ENCODE results near the gene TLCD2.
"Not testable (repeated sequence)": the region's sequence is repeated elsewhere in the genome, so short reads cannot be mapped to it uniquely, and the experiment has no call there.

The TLCD2 gene

GRCh38 chr17:1695365-1695764, 14.8 kb downstream of the TLCD2 start:
- Histone ChIP-seq H3K4me1 (ENCODE audit: control insufficient read depth, low read depth, low read length) (no peaks in the 10 kb centered on the region), H3K27ac (ENCODE audit: low read length) (no peak overlapping the region), H3K4me3 (ENCODE audit: low read length) (no peak overlapping the region), H3K36me3 (ENCODE audit: control insufficient read depth, low read depth, low read length) (no peaks in the 10 kb centered on the region), H3K27me3 (ENCODE audit: control insufficient read depth, insufficient read depth, low read length) (no peaks in the 10 kb centered on the region), H3K9ac (ENCODE audit: low read length) (no peak overlapping the region), H3K9me3 (ENCODE audit: control insufficient read depth, low read depth, low read length) (no peaks in the 10 kb centered on the region)

GRCh38 chr17:1693339-1693738, 16.8 kb downstream of the TLCD2 start:
- Histone ChIP-seq H3K4me3 (ENCODE audit: low read length) (no peak overlapping the region), H3K36me3 (ENCODE audit: control insufficient read depth, low read depth, low read length) (no peaks in the 10 kb centered on the region), H3K4me1 (ENCODE audit: control insufficient read depth, low read depth, low read length) (no peaks in the 10 kb centered on the region), H3K9me3 (ENCODE audit: control insufficient read depth, low read depth, low read length) (no peaks in the 10 kb centered on the region), H3K27ac (ENCODE audit: low read length) (no peak overlapping the region), H3K9ac (ENCODE audit: low read length) (no peak overlapping the region), H3K27me3 (ENCODE audit: control insufficient read depth, insufficient read depth, low read length) (no peaks in the 10 kb centered on the region)

- no peaks in the 10 kb centered on the region for H3K27me3 ChIP-seq (ENCODE audit: control insufficient read depth, insufficient read depth, low read length)
- no peak overlapping the region for H3K4me3 ChIP-seq (ENCODE audit: low read length)
- H3K4me1 ChIP-seq (ENCODE audit: control insufficient read depth, low read depth, low read length), result no peaks in the 10 kb centered on the region
- no peaks in the 10 kb centered on the region for H3K9me3 ChIP-seq (ENCODE audit: control insufficient read depth, low read depth, low read length)
- H3K9ac ChIP-seq (ENCODE audit: low read length), result no peak overlapping the region
- H3K27ac ChIP-seq (ENCODE audit: low read length), result no peak overlapping the region
- H3K36me3 ChIP-seq (ENCODE audit: control insufficient read depth, low read depth, low read length), result no peaks in the 10 kb centered on the region
Observed at GRCh38 chr17:1690544-1691221, 19.5 kb downstream of the TLCD2 start.

GRCh38 chr17:1688405-1688804, 21.8 kb downstream of the TLCD2 start:
- not testable (repeated sequence) for H3K4me3 ChIP-seq (ENCODE audit: low read length); H3K36me3 ChIP-seq (ENCODE audit: control insufficient read depth, low read depth, low read length); H3K27me3 ChIP-seq (ENCODE audit: control insufficient read depth, insufficient read depth, low read length); H3K4me1 ChIP-seq (ENCODE audit: control insufficient read depth, low read depth, low read length); H3K27ac ChIP-seq (ENCODE audit: low read length); H3K9me3 ChIP-seq (ENCODE audit: control insufficient read depth, low read depth, low read length); H3K9ac ChIP-seq (ENCODE audit: low read length)

GRCh38 chr17:1686086-1686485, 24.1 kb downstream of the TLCD2 start:
- peaks cover 4% of the 10 kb centered on the region for H3K4me1 ChIP-seq (ENCODE audit: control insufficient read depth, low read depth, low read length)
- no peaks in the 10 kb centered on the region for H3K27me3 ChIP-seq (ENCODE audit: control insufficient read depth, insufficient read depth, low read length)
- H3K9ac ChIP-seq (ENCODE audit: low read length), result no peak overlapping the region
- H3K4me3 ChIP-seq (ENCODE audit: low read length), result no peak overlapping the region
- H3K9me3 ChIP-seq (ENCODE audit: control insufficient read depth, low read depth, low read length), result no peaks in the 10 kb centered on the region
- peaks cover 21% of the 10 kb centered on the region for H3K36me3 ChIP-seq (ENCODE audit: control insufficient read depth, low read depth, low read length)
- H3K27ac ChIP-seq (ENCODE audit: low read length), result no peak overlapping the region

GRCh38 chr17:1684378-1685189, 25.6 kb downstream of the TLCD2 start, which contains the start of gene PRPF8:
PRPF8 (minus strand) TSS chr17:1684867; CDS start chr17:1684571, 296 bp downstream.
- Histone ChIP-seq H3K27me3 (ENCODE audit: control insufficient read depth, insufficient read depth, low read length) (no peaks in the 10 kb centered on the region), H3K36me3 (ENCODE audit: control insufficient read depth, low read depth, low read length) (peaks cover 36% of the 10 kb centered on the region), H3K9ac (ENCODE audit: low read length) (peak within 1 kb of the TSS; percentile 89), H3K9me3 (ENCODE audit: control insufficient read depth, low read depth, low read length) (no peaks in the 10 kb centered on the region), H3K4me3 (ENCODE audit: low read length) (peak within 1 kb of the TSS; percentile 87), H3K4me1 (ENCODE audit: control insufficient read depth, low read depth, low read length) (peaks cover 4% of the 10 kb centered on the region), H3K27ac (ENCODE audit: low read length) (no peak within 1 kb of the TSS)

- H3K36me3 ChIP-seq (ENCODE audit: control insufficient read depth, low read depth, low read length), result peaks cover 47% of the 10 kb centered on the region
- H3K4me1 ChIP-seq (ENCODE audit: control insufficient read depth, low read depth, low read length), result peaks cover 4% of the 10 kb centered on the region
- peak overlapping the region; percentile 87 for H3K4me3 ChIP-seq (ENCODE audit: low read length)
- no peaks in the 10 kb centered on the region for H3K27me3 ChIP-seq (ENCODE audit: control insufficient read depth, insufficient read depth, low read length)
- H3K27ac ChIP-seq (ENCODE audit: low read length), result no peak overlapping the region
- no peaks in the 10 kb centered on the region for H3K9me3 ChIP-seq (ENCODE audit: control insufficient read depth, low read depth, low read length)
- peak overlapping the region; percentile 89 for H3K9ac ChIP-seq (ENCODE audit: low read length)
Observed at GRCh38 chr17:1683459-1683858, 26.7 kb downstream of the TLCD2 start.

- no peak overlapping the region for H3K27ac ChIP-seq (ENCODE audit: low read length)
- no peak overlapping the region for H3K4me3 ChIP-seq (ENCODE audit: low read length)
- H3K9me3 ChIP-seq (ENCODE audit: control insufficient read depth, low read depth, low read length), result no peaks in the 10 kb centered on the region
- H3K27me3 ChIP-seq (ENCODE audit: control insufficient read depth, insufficient read depth, low read length), result no peaks in the 10 kb centered on the region
- H3K9ac ChIP-seq (ENCODE audit: low read length), result no peak overlapping the region
- H3K36me3 ChIP-seq (ENCODE audit: control insufficient read depth, low read depth, low read length), result peaks cover 91% of the 10 kb centered on the region
- H3K4me1 ChIP-seq (ENCODE audit: control insufficient read depth, low read depth, low read length), result no peaks in the 10 kb centered on the region
Observed at GRCh38 chr17:1676401-1676800, 33.8 kb downstream of the TLCD2 start.

- no peak overlapping the region for H3K9ac ChIP-seq (ENCODE audit: low read length)
- no peaks in the 10 kb centered on the region for H3K9me3 ChIP-seq (ENCODE audit: control insufficient read depth, low read depth, low read length)
- H3K4me1 ChIP-seq (ENCODE audit: control insufficient read depth, low read depth, low read length), result no peaks in the 10 kb centered on the region
- H3K36me3 ChIP-seq (ENCODE audit: control insufficient read depth, low read depth, low read length), result peaks cover 90% of the 10 kb centered on the region
- H3K27me3 ChIP-seq (ENCODE audit: control insufficient read depth, insufficient read depth, low read length), result no peaks in the 10 kb centered on the region
- no peak overlapping the region for H3K27ac ChIP-seq (ENCODE audit: low read length)
- H3K4me3 ChIP-seq (ENCODE audit: low read length), result no peak overlapping the region
Observed at GRCh38 chr17:1673041-1673785, 37.0 kb downstream of the TLCD2 start.

- H3K4me3 ChIP-seq (ENCODE audit: low read length); H3K27me3 ChIP-seq (ENCODE audit: control insufficient read depth, insufficient read depth, low read length); H3K4me1 ChIP-seq (ENCODE audit: control insufficient read depth, low read depth, low read length); H3K9ac ChIP-seq (ENCODE audit: low read length); H3K9me3 ChIP-seq (ENCODE audit: control insufficient read depth, low read depth, low read length); H3K27ac ChIP-seq (ENCODE audit: low read length): not testable (repeated sequence)
- H3K36me3 ChIP-seq (ENCODE audit: control insufficient read depth, low read depth, low read length), result peaks cover 81% of the 10 kb centered on the region
Observed at GRCh38 chr17:1663934-1664333, 46.2 kb downstream of the TLCD2 start.

- Histone ChIP-seq H3K4me1 (ENCODE audit: control insufficient read depth, low read depth, low read length) (no peaks in the 10 kb centered on the region), H3K27me3 (ENCODE audit: control insufficient read depth, insufficient read depth, low read length) (no peaks in the 10 kb centered on the region), H3K4me3 (ENCODE audit: low read length) (no peak overlapping the region), H3K36me3 (ENCODE audit: control insufficient read depth, low read depth, low read length) (peaks cover 83% of the 10 kb centered on the region), H3K27ac (ENCODE audit: low read length) (no peak overlapping the region), H3K9ac (ENCODE audit: low read length) (no peak overlapping the region), H3K9me3 (ENCODE audit: control insufficient read depth, low read depth, low read length) (no peaks in the 10 kb centered on the region)
Observed at GRCh38 chr17:1661045-1661444, 49.1 kb downstream of the TLCD2 start.
